HepG2 (cell line): ENCODE data around the gene DRD1. TPM values are rescaled to one million over a fixed set of nuclear protein-coding genes. Genes with fewer than 3 reads are reported as not detected.

Source experiments
- ATAC-seq: fragments of 200-7000 bp; cut with Tn5 transposase; 3 replicates; pipeline ENCODE4 v1.9.1; 2020; ENCODE audit warnings: mild to moderate bottlenecking, moderate library complexity
- BruUV-seq: library from RNA; stranded (reverse); fragments of 400-500 nt; replicated peaks from 2 replicates; lab custom pipeline; 2021; lab: Mats Ljungman, UMichigan
- CTCF ChIA-PET: fragments of 300-600 bp; formaldehyde crosslinking; extraction: SDS; loops from one replicate; lab custom pipeline; 2021; ENCODE audit warnings: low total read pairs, inconsistent platforms, low intra/inter-chr PET ratio; lab: Yijun Ruan, JAX
- POLR2A ChIA-PET: fragments of 350-600 bp; sonication (Branson Sonifier 250); formaldehyde crosslinking; loops from one replicate; lab custom pipeline; 2020; ENCODE audit warnings: antibody characterized with exemption, inconsistent platforms; lab: Yijun Ruan, JAX
- DNase-seq: peaks from one replicate; pipeline ENCODE4 v3.0.0-alpha.2; 2015; ENCODE audit warnings: low spot score
- FAIRE-seq: peaks from 3 replicates; lab custom pipeline; 2011; peaks lifted over from hg19 to GRCh38; lab: Jason Lieb, UNC
- H2AFZ ChIP-seq: one replicate; pipeline ENCODE4 v1.6.1; 2011; ENCODE audit warnings: low read length, inconsistent platforms
- H3K27ac ChIP-seq: fragments of 300-600 bp; 3 replicates; pipeline ENCODE4 v1.8.0; 2011; ENCODE audit warnings: mixed run types, mild to moderate bottlenecking, mixed read lengths, low read length, inconsistent platforms; ENCODE audit not compliant: insufficient read depth; ENCODE audit errors: extremely low read length
- H3K27me3 ChIP-seq, 2 experiments: fragments of 200-600 bp in 1 of 2; 2 replicates in 1 of 2; 3 replicates in 1 of 2; pipeline versions ENCODE4 v1.6.0 to v1.8.0; 2011; ENCODE audit warnings: low read length in 2 of 2, mild to moderate bottlenecking in 2 of 2, moderate library complexity in 2 of 2, inconsistent platforms in 1 of 2; ENCODE audit not compliant: insufficient read depth in 2 of 2, control insufficient read depth in 1 of 2
- H3K36me3 ChIP-seq, 2 experiments: fragments of 200-600 bp in 1 of 2; replicated peaks in 1 of 2; 2 replicates in 1 of 2; 3 replicates in 1 of 2; pipeline versions ENCODE4 v1.5.1 to v1.8.0; 2011; ENCODE audit warnings: low read length in 2 of 2, inconsistent platforms in 1 of 2; ENCODE audit not compliant: insufficient read depth in 2 of 2, control insufficient read depth in 1 of 2
- H3K4me1 ChIP-seq: 2 replicates; pipeline ENCODE4 v1.5.1; 2012; ENCODE audit warnings: low read length, inconsistent platforms; ENCODE audit not compliant: insufficient read depth
- H3K4me2 ChIP-seq: 2 replicates; pipeline ENCODE4 v1.6.0; 2011; ENCODE audit warnings: low read depth, low read length, inconsistent platforms
- H3K4me3 ChIP-seq, 3 experiments: fragments of 200-600 bp in 1 of 3; sonication (generic), shearing (Covaris generic) in 1 of 3; replicated peaks in 1 of 3; 2 replicates each; pipeline ENCODE4 v1.5.1; 2011 to 2016; ENCODE audit warnings: low read length in 3 of 3, inconsistent platforms in 2 of 3, low read depth in 2 of 3, mild to moderate bottlenecking in 2 of 3, control low read depth in 1 of 3, mixed read lengths in 1 of 3; ENCODE audit not compliant: insufficient read depth in 1 of 3
- H3K79me2 ChIP-seq: one replicate; pipeline ENCODE4 v1.6.1; 2011; ENCODE audit warnings: low read length, inconsistent platforms; ENCODE audit not compliant: insufficient read depth
- H3K9ac ChIP-seq: 2 replicates; pipeline ENCODE4 v1.6.0; 2011; ENCODE audit warnings: mild to moderate bottlenecking, low read depth, low read length, inconsistent platforms; ENCODE audit not compliant: insufficient read depth
- H3K9me3 ChIP-seq: 2 replicates; pipeline ENCODE4 v1.5.1; 2012; ENCODE audit warnings: mild to moderate bottlenecking, low read length
- H4K20me1 ChIP-seq: 2 replicates; pipeline ENCODE4 v1.6.0; 2011; ENCODE audit warnings: inconsistent platforms, mild to moderate bottlenecking, low read length, moderate library complexity; ENCODE audit not compliant: insufficient read depth
- CSRNP2 ChIP-seq: sonication (generic); formaldehyde crosslinking; conservative IDR thresholded peaks from 2 replicates; pipeline ENCODE4 v1.8.0; 2022; ENCODE audit warnings: low read depth, missing genetic modification reagents
- IRF2 ChIP-seq: IDR thresholded peaks from 2 replicates; pipeline ENCODE4 v1.6.1; 2018; ENCODE audit warnings: missing genetic modification reagents, missing compliant biosample characterization
- KLF16 ChIP-seq, 2 experiments: sonication (generic) in 1 of 2; formaldehyde crosslinking in 1 of 2; IDR thresholded peaks; 2 replicates each; pipeline versions ENCODE4 v1.6.1 to v1.8.0; 2016 to 2023; ENCODE audit warnings: missing genetic modification reagents in 2 of 2, missing compliant biosample characterization in 1 of 2
- POGZ ChIP-seq: sonication (generic); formaldehyde crosslinking; IDR thresholded peaks from 2 replicates; pipeline ENCODE4 v1.4.0; 2020; ENCODE audit warnings: mild to moderate bottlenecking, missing genetic modification reagents
- POLR2AphosphoS2 ChIP-seq: IDR thresholded peaks from 2 replicates; pipeline ENCODE4 v1.6.1; 2011; ENCODE audit warnings: low read depth, low read length, improper control_type of control experiment
- RBFOX2 ChIP-seq: fragments of 200-400 bp; formaldehyde crosslinking; IDR thresholded peaks from 2 replicates; pipeline ENCODE4 v1.6.1; 2017; ENCODE audit warnings: low read depth, mild to moderate bottlenecking, low read length
- TBL1XR1 ChIP-seq: fragments of 150-350 bp; IDR thresholded peaks from 2 replicates; pipeline ENCODE4 v1.6.1; 2014; ENCODE audit warnings: borderline replicate concordance, low read length; ENCODE audit not compliant: partially characterized antibody
- TFAP4 ChIP-seq: sonication (generic); IDR thresholded peaks from 2 replicates; pipeline ENCODE4 v1.6.1; 2016; ENCODE audit warnings: low read depth, borderline replicate concordance
- ZNF335 ChIP-seq: sonication (generic); formaldehyde crosslinking; IDR thresholded peaks from 2 replicates; pipeline ENCODE4 v1.4.0; 2020; ENCODE audit warnings: missing genetic modification reagents
- ZNF407 ChIP-seq: sonication (generic); formaldehyde crosslinking; IDR thresholded peaks from one replicate; pipeline ENCODE4 v1.5.1; 2020; ENCODE audit warnings: mild to moderate bottlenecking, missing genetic modification reagents; ENCODE audit errors: not compliant biosample characterization
- ZNF746 ChIP-seq: sonication (generic); formaldehyde crosslinking; IDR thresholded peaks from 2 replicates; pipeline ENCODE4 v1.8.0; 2022; ENCODE audit warnings: mild to moderate bottlenecking, missing genetic modification reagents
- WGBS: methylation state at CpG from one replicate; pipeline ENCODE4 v1.1.6; 2017; ENCODE audit warnings: low lambda C conversion rate; 5-methylcytosine and 5-hydroxymethylcytosine counted together
- in situ Hi-C: cut with HindIII; loops from 2 replicates; pipeline ENCODE4 v1.10.0; 2017; ENCODE audit warnings: low pct_unique_long_range_greater_than_20kb; ENCODE audit not compliant: extremely low pct_ligation_motif_present
- intact Hi-C: fragments of 100-400 bp; cut with micrococcal nuclease; formaldehyde crosslinking; loops from one replicate; pipeline ENCODE4 v1.10.0; 2022; ENCODE audit not compliant: unreplicated experiment
- polyA plus RNA-seq, 8 experiments: library from polyadenylated mRNA; depleted of rRNA in 3 of 8; stranded (reverse) in 7 of 8; unstranded in 1 of 8; fragments of >200 nt; fragmentation: Illumina TruSeq in 4 of 8; extraction: Trizol in 4 of 8; gene quantifications; 2 replicates each; pipeline versions ENCODE4 v1.2.1 to v1.2.3, GENCODE V29; 2011 to 2016; ENCODE audit warnings: low read depth in 4 of 8, missing spikeins in 1 of 8, mixed read lengths in 1 of 8; ENCODE audit not compliant: insufficient read depth in 1 of 8
- total RNA-seq, 5 experiments: library from RNA; depleted of rRNA; stranded (reverse); fragments of >200 nt; fragmentation: Illumina TruSeq; extraction: Trizol; gene quantifications; 2 replicates each; pipeline ENCODE4 v1.2.3, GENCODE V29; 2016; ENCODE audit warnings: low read depth in 1 of 5

The DRD1 gene
- total and polyA plus RNA-seq, 2 of the 13 experiments (the other 11 are each of a cell fraction or from before 2014, with no cell fraction given), result not detected

- TF ChIP-seq TBL1XR1 (no peak), RBFOX2 (peak; percentile 55; the same call in 1 of the 2 replicates), KLF16 (CRISPR knock-in tag; IDR thresholded peaks at IDR 0.05) (no peak), POGZ (CRISPR knock-in tag) (no peak)
These were observed 40.3 kb upstream of the DRD1 start (continued) for GRCh38 chr5:175484322-175484721.

- no peak overlapping the region for H3K4me3 ChIP-seq
- no peak for TF ChIP-seq ZNF335 (CRISPR knock-in tag)
- TF ChIP-seq ZNF407 (CRISPR knock-in tag), result no peak
- TF ChIP-seq TFAP4, result no peak
- no peak for TF ChIP-seq ZNF746 (CRISPR knock-in tag)
- TF ChIP-seq POLR2AphosphoS2, result no peak
- TF ChIP-seq IRF2, result no peak
- no peak for TF ChIP-seq CSRNP2 (CRISPR knock-in tag)
- TF ChIP-seq RBFOX2, result 0 out of 2 replicates have a peak, but pooled peaks have one; percentile 10
- FAIRE-seq (no peak), ATAC-seq (no peak), DNase-seq (no peak)
- no peak overlapping the region for H3K27ac ChIP-seq
- H2AFZ ChIP-seq, result no peak overlapping the region
- H3K4me1 ChIP-seq, result peaks cover 28% of the 10 kb centered on the region
- peaks cover 28 to 61% of the 10 kb centered on the region in 2 experiments for H3K36me3 ChIP-seq
- H4K20me1 ChIP-seq, result peaks cover 77% of the 10 kb centered on the region
- no peaks in the 10 kb centered on the region; a peak in 1 of 5 replicates for H3K27me3 ChIP-seq
- H3K4me2 ChIP-seq, result no peak overlapping the region
- ChIA-PET POLR2A (no interaction called here), CTCF (no interaction called here)
- intact Hi-C loops, result no loop called here
- in situ Hi-C loops, result no loop called here
- no peaks in the 10 kb centered on the region for H3K9me3 ChIP-seq
- no peak overlapping the region for H3K9ac ChIP-seq
- peaks cover 93% of the 10 kb centered on the region for H3K79me2 ChIP-seq
- no TSS peak for BruUV-seq
- WGBS, result 90% methylated on average over 8 of the region's 8 CpGs
These were observed 39.4 kb upstream of the DRD1 start for GRCh38 chr5:175483337-175483736.
